HG03175 (cell line): ENCODE results near the gene ZGLP1.

Experiments
- ATAC-seq: cut with Tn5 transposase; IDR thresholded peaks from one replicate; pipeline ENCODE4 v1.9.1; 2021; ENCODE audit warnings: mild to moderate bottlenecking, moderate library complexity; ENCODE audit not compliant: unreplicated experiment

ZGLP1 gene

GRCh38 chr19:10295847-10296591, 13.6 kb downstream of the ZGLP1 start:
- ATAC-seq = no peak

- no peak for ATAC-seq
Measured at GRCh38 chr19:10295305-10295846, 14.2 kb downstream of the ZGLP1 start.

GRCh38 chr19:10294368-10294697, 15.3 kb downstream of the ZGLP1 start:
- ATAC-seq = no peak

GRCh38 chr19:10293637-10294367, 15.8 kb downstream of the ZGLP1 start:
- no peak for ATAC-seq

- ATAC-seq = no peak
Measured at GRCh38 chr19:10292789-10293636, 16.6 kb downstream of the ZGLP1 start.

GRCh38 chr19:10292206-10292788, 17.3 kb downstream of the ZGLP1 start:
- ATAC-seq = no peak

GRCh38 chr19:10291554-10292205, 17.9 kb downstream of the ZGLP1 start:
- no peak for ATAC-seq

- ATAC-seq = no peak
Measured at GRCh38 chr19:10290876-10291553, 18.6 kb downstream of the ZGLP1 start.

GRCh38 chr19:10290357-10290875, 19.2 kb downstream of the ZGLP1 start:
- no peak for ATAC-seq

GRCh38 chr19:10289836-10290356, 19.7 kb downstream of the ZGLP1 start, which contains the start of gene ICAM5:
Gene ICAM5 (plus strand): TSS chr19:10289952. CDS start chr19:10290044, 92 bp downstream.
- no peak for ATAC-seq

- ATAC-seq = no peak
Measured at GRCh38 chr19:10289167-10289835, 20.3 kb downstream of the ZGLP1 start.

GRCh38 chr19:10288662-10289166, 20.9 kb downstream of the ZGLP1 start:
- ATAC-seq = no peak

GRCh38 chr19:10286803-10287737, 22.5 kb downstream of the ZGLP1 start, which contains the start of gene ICAM4:
Gene ICAM4 (plus strand): TSS chr19:10286955. CDS start chr19:10287013, 58 bp downstream.
- no peak for ATAC-seq

GRCh38 chr19:10285393-10285792, 24.2 kb downstream of the ZGLP1 start:
- ATAC-seq = no peak

- ATAC-seq = no peak
Measured at GRCh38 chr19:10284960-10285278, 24.7 kb downstream of the ZGLP1 start.

GRCh38 chr19:10284065-10284959, 25.3 kb downstream of the ZGLP1 start:
- no peak for ATAC-seq
